IPS-20b (cell line): ENCODE measurements around the gene HCN4.

Experiments used
- H3K27ac ChIP-seq: one replicate; pipeline ENCODE4 v1.5.1; 2013; ENCODE audit warnings: low read length
- H3K27me3 ChIP-seq: 2 replicates; pipeline ENCODE4 v1.6.1; 2013; ENCODE audit warnings: mild to moderate bottlenecking, low read length, inconsistent platforms; ENCODE audit not compliant: insufficient read depth
- H3K36me3 ChIP-seq: 2 replicates; pipeline ENCODE4 v1.6.1; 2013; ENCODE audit warnings: low read depth, mild to moderate bottlenecking, inconsistent platforms, low read length, moderate library complexity; ENCODE audit not compliant: insufficient read depth
- H3K4me1 ChIP-seq: 2 replicates; pipeline ENCODE4 v1.6.1; 2013; ENCODE audit warnings: mild to moderate bottlenecking, control low read depth, inconsistent platforms, low read length, moderate library complexity; ENCODE audit not compliant: insufficient read depth
- H3K4me3 ChIP-seq: 2 replicates; pipeline ENCODE4 v1.5.1; 2013; ENCODE audit warnings: mild to moderate bottlenecking, low read length, inconsistent platforms
- H3K9ac ChIP-seq: 2 replicates; pipeline ENCODE4 v1.6.1; 2013; ENCODE audit warnings: low read depth, mild to moderate bottlenecking, inconsistent platforms, low read length, moderate library complexity
- H3K9me3 ChIP-seq: 2 replicates; pipeline ENCODE4 v1.6.1; 2013; ENCODE audit warnings: mild to moderate bottlenecking, low read depth, low read length, inconsistent platforms; ENCODE audit not compliant: insufficient read depth

The HCN4 gene

GRCh38 chr15:73341886-73342600 is 26.7 kb downstream of the HCN4 start:
- no peak overlapping the region for H3K27ac ChIP-seq
- no peak overlapping the region for H3K9ac ChIP-seq
- peaks cover 24% of the 10 kb centered on the region; the same call in 1 of the 2 replicates for H3K36me3 ChIP-seq
- no peak overlapping the region for H3K4me3 ChIP-seq
- H3K27me3 ChIP-seq = no peaks in the 10 kb centered on the region
- no peaks in the 10 kb centered on the region for H3K4me1 ChIP-seq
- no peaks in the 10 kb centered on the region for H3K9me3 ChIP-seq

- no peak overlapping the region for H3K4me3 ChIP-seq
- H3K4me1 ChIP-seq = no peaks in the 10 kb centered on the region
- H3K36me3 ChIP-seq = peaks cover 26% of the 10 kb centered on the region; the same call in 1 of the 2 replicates
- no peaks in the 10 kb centered on the region for H3K9me3 ChIP-seq
- H3K27me3 ChIP-seq = no peaks in the 10 kb centered on the region
- H3K27ac ChIP-seq = no peak overlapping the region
- no peak overlapping the region for H3K9ac ChIP-seq
These were observed 28.1 kb downstream of the HCN4 start for GRCh38 chr15:73340502-73341192.

- Histone ChIP-seq H3K27me3 (no peaks in the 10 kb centered on the region), H3K9ac (no peak overlapping the region), H3K4me3 (no peak overlapping the region), H3K27ac (no peak overlapping the region), H3K36me3 (peaks cover 26% of the 10 kb centered on the region; the same call in 1 of the 2 replicates), H3K4me1 (no peaks in the 10 kb centered on the region), H3K9me3 (no peaks in the 10 kb centered on the region)
These were observed 30.0 kb downstream of the HCN4 start for GRCh38 chr15:73338606-73339374.

- Histone ChIP-seq H3K27me3 (no peaks in the 10 kb centered on the region), H3K9me3 (no peaks in the 10 kb centered on the region)
These were observed 30.7 kb downstream of the HCN4 start for GRCh38 chr15:73338058-73338457.

DNA sequence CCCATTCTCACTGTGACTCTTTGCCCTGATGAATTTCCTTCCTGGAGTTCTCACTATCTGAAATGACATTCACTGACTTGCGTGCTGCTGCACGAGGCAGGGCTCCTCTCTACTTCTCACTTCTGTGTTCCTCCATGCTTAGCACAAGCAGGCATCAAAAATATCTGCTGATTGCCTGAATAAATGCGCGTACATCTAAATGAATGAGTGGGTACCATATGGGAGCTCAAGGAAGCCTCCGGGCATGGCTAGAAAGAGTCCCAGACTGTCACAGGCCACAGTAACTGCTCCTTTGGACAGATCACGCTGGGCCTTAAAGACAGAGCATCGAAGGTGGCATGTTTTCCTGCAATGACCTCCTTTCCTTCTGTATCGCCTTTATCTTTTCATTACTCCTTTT is 31.6 kb downstream of the HCN4 start:
- H3K4me3 ChIP-seq = no peak overlapping the region
- H3K27me3 ChIP-seq = no peaks in the 10 kb centered on the region
- H3K4me1 ChIP-seq = no peaks in the 10 kb centered on the region
- no peaks in the 10 kb centered on the region for H3K9me3 ChIP-seq
- H3K9ac ChIP-seq = no peak overlapping the region
- H3K27ac ChIP-seq = no peak overlapping the region
- H3K36me3 ChIP-seq = peaks cover 12% of the 10 kb centered on the region; the same call in 1 of the 2 replicates

More at GRCh38 chr15:73338058-73338457, 30.7 kb downstream of the HCN4 start:
- Histone ChIP-seq H3K9ac (no peak overlapping the region), H3K36me3 (peaks cover 21% of the 10 kb centered on the region; the same call in 1 of the 2 replicates), H3K27ac (no peak overlapping the region), H3K4me1 (no peaks in the 10 kb centered on the region), H3K4me3 (no peak overlapping the region)

DNA sequence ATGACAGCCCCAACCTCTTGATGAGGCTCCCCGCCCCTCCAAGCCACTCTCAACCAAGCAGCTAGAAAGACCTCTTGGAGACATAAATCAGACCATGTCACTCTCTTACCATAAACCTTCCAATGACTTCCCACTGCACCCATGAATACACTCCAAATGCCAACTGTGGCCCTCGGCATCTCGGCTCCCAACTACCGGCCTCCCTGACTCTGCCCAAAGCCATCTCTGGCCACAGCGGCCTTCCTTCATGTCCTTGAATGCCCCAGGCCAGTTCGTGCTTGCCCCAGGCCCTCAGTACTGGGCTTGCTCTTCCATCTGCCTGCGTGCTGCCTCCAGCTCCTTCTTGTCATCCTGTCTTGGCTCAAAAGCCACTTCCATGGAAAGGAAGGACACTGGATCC is 32.0 kb downstream of the HCN4 start:
- no peaks in the 10 kb centered on the region for H3K9me3 ChIP-seq
- no peaks in the 10 kb centered on the region for H3K4me1 ChIP-seq
- no peaks in the 10 kb centered on the region for H3K27me3 ChIP-seq
- no peak overlapping the region for H3K9ac ChIP-seq
- peaks cover 8% of the 10 kb centered on the region; the same call in 1 of the 2 replicates for H3K36me3 ChIP-seq
- H3K4me3 ChIP-seq = no peak overlapping the region
- H3K27ac ChIP-seq = no peak overlapping the region

GRCh38 chr15:73335471-73335870 is 33.3 kb downstream of the HCN4 start:
- Histone ChIP-seq H3K9ac (no peak overlapping the region), H3K4me1 (0 out of 2 replicates have a peak, but pooled peaks cover 2% of the 10 kb centered on the region)

DNA sequence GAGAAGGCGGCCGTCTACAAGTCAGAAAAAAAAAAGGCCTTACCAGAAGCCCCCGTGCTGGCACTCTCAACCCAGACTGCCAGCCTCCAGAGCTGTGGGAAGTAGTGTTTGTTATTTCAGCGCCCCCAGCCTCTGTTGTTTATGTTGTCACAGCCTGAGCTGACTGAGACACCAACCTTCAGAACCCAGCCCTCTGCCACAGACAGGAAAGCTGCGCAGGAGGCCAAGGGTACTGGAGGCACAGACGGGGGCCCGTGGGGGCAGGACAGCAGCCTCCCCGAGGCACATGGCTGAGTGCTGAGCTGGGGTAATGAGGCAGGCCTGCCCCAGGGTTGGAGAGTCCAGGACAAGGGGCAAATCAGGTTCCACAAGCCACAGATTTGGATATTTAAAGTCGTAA is 33.7 kb downstream of the HCN4 start:
- no peaks in the 10 kb centered on the region for H3K27me3 ChIP-seq
- no peak overlapping the region for H3K27ac ChIP-seq
- H3K36me3 ChIP-seq = peaks cover 5% of the 10 kb centered on the region; the same call in 1 of the 2 replicates
- no peaks in the 10 kb centered on the region for H3K9me3 ChIP-seq
- H3K4me3 ChIP-seq = no peak overlapping the region
- 0 out of 2 replicates have a peak, but pooled peaks cover 2% of the 10 kb centered on the region for H3K4me1 ChIP-seq
- no peak overlapping the region for H3K9ac ChIP-seq

More at GRCh38 chr15:73335471-73335870, 33.3 kb downstream of the HCN4 start:
- Histone ChIP-seq H3K36me3 (peaks cover 5% of the 10 kb centered on the region; the same call in 1 of the 2 replicates), H3K27ac (no peak overlapping the region), H3K4me3 (no peak overlapping the region), H3K27me3 (no peaks in the 10 kb centered on the region), H3K9me3 (no peaks in the 10 kb centered on the region)

- Histone ChIP-seq H3K27ac (no peak overlapping the region), H3K27me3 (no peaks in the 10 kb centered on the region), H3K36me3 (peaks cover 9% of the 10 kb centered on the region; the same call in 1 of the 2 replicates), H3K4me3 (no peak overlapping the region), H3K4me1 (0 out of 2 replicates have a peak, but pooled peaks cover 2% of the 10 kb centered on the region), H3K9ac (no peak overlapping the region), H3K9me3 (no peaks in the 10 kb centered on the region)
These were observed 34.7 kb downstream of the HCN4 start for GRCh38 chr15:73334086-73334485.

DNA sequence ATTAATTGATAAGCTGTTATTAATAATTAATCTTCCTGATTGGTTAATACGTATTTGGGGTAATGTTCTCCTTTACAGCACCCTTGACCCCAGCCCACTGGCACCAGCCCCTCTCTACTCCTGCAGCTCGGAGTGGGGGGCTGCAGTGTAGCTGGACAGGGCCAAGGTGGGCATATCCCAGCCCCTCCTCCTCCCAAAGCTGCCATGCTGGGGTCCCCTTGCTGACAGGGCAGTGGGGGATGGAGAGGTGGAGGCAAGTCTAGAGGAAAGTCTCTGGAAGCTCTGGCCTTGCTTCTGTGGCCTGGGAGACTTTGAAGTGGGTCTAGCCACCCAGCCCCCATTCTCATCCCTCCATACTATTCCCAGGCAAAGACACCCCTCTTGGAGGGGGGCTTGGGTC is 35.8 kb downstream of the HCN4 start:
- peaks cover 19% of the 10 kb centered on the region; the same call in 1 of the 2 replicates for H3K36me3 ChIP-seq
- no peak overlapping the region for H3K9ac ChIP-seq
- no peak overlapping the region for H3K4me3 ChIP-seq
- no peaks in the 10 kb centered on the region for H3K27me3 ChIP-seq
- no peaks in the 10 kb centered on the region for H3K9me3 ChIP-seq
- H3K4me1 ChIP-seq = 0 out of 2 replicates have a peak, but pooled peaks cover 2% of the 10 kb centered on the region
- no peak overlapping the region for H3K27ac ChIP-seq
